Nephron (organoid): Measurements from ENCODE around the gene ARHGEF4.

Source experiments
- H3K27ac Mint-ChIP-seq, 3 experiments: 2 replicates each; pipeline ENCODE4 v1.8.0; 2020; ENCODE audit warnings: mixed read lengths in 3 of 3, mild to moderate bottlenecking in 2 of 3, moderate library complexity in 1 of 3
- H3K27me3 Mint-ChIP-seq: 2 replicates; pipeline ENCODE4 v1.8.0; 2021; ENCODE audit warnings: low read depth, mild to moderate bottlenecking, moderate library complexity, mixed read lengths
- H3K36me3 Mint-ChIP-seq: 2 replicates; pipeline ENCODE4 v1.8.0; 2020; ENCODE audit warnings: low read depth, mixed read lengths
- H3K4me1 Mint-ChIP-seq: 2 replicates; pipeline ENCODE4 v1.8.0; 2020; ENCODE audit warnings: mixed read lengths
- H3K4me3 Mint-ChIP-seq, 3 experiments: 2 replicates each; pipeline ENCODE4 v1.8.0; 2020; ENCODE audit warnings: mild to moderate bottlenecking in 3 of 3, mixed read lengths in 3 of 3, moderate library complexity in 2 of 3
- H3K9me3 Mint-ChIP-seq: 2 replicates; pipeline ENCODE4 v1.8.0; 2020; ENCODE audit warnings: mixed read lengths
- CTCF ChIP-seq, 3 experiments: fragments of 200-600 bp; sonication (generic); IDR thresholded peaks; one replicate each; pipeline ENCODE4 v1.5.0; 2021; ENCODE audit warnings: antibody characterized with exemption in 3 of 3; ENCODE audit not compliant: unreplicated experiment in 3 of 3

ARHGEF4 gene

GRCh38 chr2:130852521-130853115 lies 15.9 kb downstream of the ARHGEF4 start:
- no peaks in the 10 kb centered on the region for H3K36me3 Mint-ChIP-seq
- H3K27me3 Mint-ChIP-seq = peaks cover 6% of the 10 kb centered on the region
- TF ChIP-seq CTCF (IDR thresholded peaks at IDR 0.05; ENCODE audit: unreplicated experiment in 3 of 3) = no peak

GRCh38 chr2:130853391-130853790 lies 16.7 kb downstream of the ARHGEF4 start:
- Mint-ChIP-seq H3K36me3 (no peaks in the 10 kb centered on the region), H3K27ac (no peak overlapping the region), H3K9me3 (peaks cover 4% of the 10 kb centered on the region), H3K4me3 (no peak overlapping the region), H3K27me3 (peaks cover 6% of the 10 kb centered on the region), H3K4me1 (no peaks in the 10 kb centered on the region)
- TF ChIP-seq CTCF (IDR thresholded peaks at IDR 0.05; ENCODE audit: unreplicated experiment in 3 of 3) = no peak

More at GRCh38 chr2:130852521-130853115, 15.9 kb downstream of the ARHGEF4 start:
- Mint-ChIP-seq H3K4me3 (no peak overlapping the region), H3K27ac (no peak overlapping the region), H3K9me3 (peaks cover 4% of the 10 kb centered on the region), H3K4me1 (no peaks in the 10 kb centered on the region)

GRCh38 chr2:130854301-130854700 lies 17.6 kb downstream of the ARHGEF4 start:
- H3K4me3 Mint-ChIP-seq = no peak overlapping the region
- no peaks in the 10 kb centered on the region for H3K4me1 Mint-ChIP-seq
- H3K27me3 Mint-ChIP-seq = peaks cover 6% of the 10 kb centered on the region
- H3K36me3 Mint-ChIP-seq = no peaks in the 10 kb centered on the region
- TF ChIP-seq CTCF (IDR thresholded peaks at IDR 0.05; ENCODE audit: unreplicated experiment in 3 of 3) = no peak
- H3K9me3 Mint-ChIP-seq = peaks cover 4% of the 10 kb centered on the region
- H3K27ac Mint-ChIP-seq = no peak overlapping the region

- no peak for TF ChIP-seq CTCF (IDR thresholded peaks at IDR 0.05; ENCODE audit: unreplicated experiment in 3 of 3)
- Mint-ChIP-seq H3K27ac (no peak overlapping the region), H3K4me3 (no peak overlapping the region), H3K4me1 (no peaks in the 10 kb centered on the region), H3K36me3 (no peaks in the 10 kb centered on the region), H3K9me3 (no peaks in the 10 kb centered on the region), H3K27me3 (peaks cover 13% of the 10 kb centered on the region)
These were observed 28.4 kb downstream of the ARHGEF4 start for GRCh38 chr2:130864830-130865800.

GRCh38 chr2:130869441-130870160 lies 32.9 kb downstream of the ARHGEF4 start:
- Mint-ChIP-seq H3K36me3 (no peaks in the 10 kb centered on the region), H3K9me3 (no peaks in the 10 kb centered on the region), H3K4me3 (no peak overlapping the region)

More at GRCh38 chr2:130869441-130870160, 32.9 kb downstream of the ARHGEF4 start:
- H3K27me3 Mint-ChIP-seq = peaks cover 34% of the 10 kb centered on the region
- H3K4me1 Mint-ChIP-seq = no peaks in the 10 kb centered on the region
- H3K27ac Mint-ChIP-seq = no peak overlapping the region
- no peak for TF ChIP-seq CTCF (IDR thresholded peaks at IDR 0.05; ENCODE audit: unreplicated experiment in 3 of 3)
